ENCODE data around the gene TRAPPC14.

Gene TRAPPC14

DNA sequence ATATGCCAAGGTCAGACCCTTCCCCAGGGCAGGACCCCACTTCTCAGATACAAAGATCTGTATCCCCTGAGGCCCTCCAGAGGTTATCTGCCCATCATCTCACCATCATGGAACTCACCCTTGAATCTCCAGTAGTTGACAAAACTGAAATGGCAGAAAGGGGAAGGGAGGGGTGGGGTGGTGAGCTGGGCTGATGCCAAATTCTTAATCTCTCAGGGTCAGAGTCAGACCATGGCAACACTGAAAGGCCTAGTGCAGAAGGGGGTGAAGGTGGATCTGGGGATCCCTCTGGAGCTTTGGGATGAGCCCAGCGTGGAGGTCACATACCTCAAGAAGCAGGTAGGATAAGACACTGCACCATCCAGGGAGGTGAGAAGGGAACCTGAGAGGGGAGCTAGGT lies 36.0 kb downstream of the TRAPPC14 start:
- DNase-seq: no peak

DNA sequence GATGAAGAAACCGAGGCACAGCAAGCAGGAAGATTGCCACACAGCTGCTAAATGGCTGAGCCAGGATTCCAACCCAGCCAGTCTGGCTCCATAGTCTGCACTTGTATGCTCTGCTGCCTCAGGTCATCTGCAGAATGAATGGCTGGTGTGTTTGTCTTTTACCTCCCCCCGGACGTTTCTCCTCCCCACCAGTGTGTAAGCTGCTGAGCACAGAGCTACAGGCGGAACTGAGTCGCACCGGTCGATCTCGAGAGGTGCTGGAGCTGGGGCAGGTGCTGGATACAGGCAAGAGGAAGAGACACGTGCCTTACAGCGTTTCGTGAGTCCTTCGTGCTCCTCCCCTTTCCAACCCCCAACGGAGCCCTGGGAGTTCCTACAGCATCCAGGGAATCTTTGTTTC lies 36.5 kb downstream of the TRAPPC14 start:
- DNase-seq: peak; percentile 92

DNA sequence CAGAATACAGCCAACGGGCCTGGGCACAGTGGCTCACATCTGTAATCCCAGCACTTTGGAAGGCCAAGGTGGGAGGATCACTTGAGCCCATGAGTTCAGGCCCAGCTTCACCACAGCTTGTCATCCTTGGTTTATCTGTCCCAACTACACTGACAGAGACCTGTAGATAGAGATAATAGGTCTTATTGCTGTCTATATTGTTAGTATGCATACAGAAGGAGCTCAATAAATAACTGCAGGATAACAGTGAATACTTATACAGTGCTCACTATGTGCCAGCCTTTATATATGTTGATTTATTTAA lies 37.8 kb downstream of the TRAPPC14 start:
- DNase-seq: no peak

DNA sequence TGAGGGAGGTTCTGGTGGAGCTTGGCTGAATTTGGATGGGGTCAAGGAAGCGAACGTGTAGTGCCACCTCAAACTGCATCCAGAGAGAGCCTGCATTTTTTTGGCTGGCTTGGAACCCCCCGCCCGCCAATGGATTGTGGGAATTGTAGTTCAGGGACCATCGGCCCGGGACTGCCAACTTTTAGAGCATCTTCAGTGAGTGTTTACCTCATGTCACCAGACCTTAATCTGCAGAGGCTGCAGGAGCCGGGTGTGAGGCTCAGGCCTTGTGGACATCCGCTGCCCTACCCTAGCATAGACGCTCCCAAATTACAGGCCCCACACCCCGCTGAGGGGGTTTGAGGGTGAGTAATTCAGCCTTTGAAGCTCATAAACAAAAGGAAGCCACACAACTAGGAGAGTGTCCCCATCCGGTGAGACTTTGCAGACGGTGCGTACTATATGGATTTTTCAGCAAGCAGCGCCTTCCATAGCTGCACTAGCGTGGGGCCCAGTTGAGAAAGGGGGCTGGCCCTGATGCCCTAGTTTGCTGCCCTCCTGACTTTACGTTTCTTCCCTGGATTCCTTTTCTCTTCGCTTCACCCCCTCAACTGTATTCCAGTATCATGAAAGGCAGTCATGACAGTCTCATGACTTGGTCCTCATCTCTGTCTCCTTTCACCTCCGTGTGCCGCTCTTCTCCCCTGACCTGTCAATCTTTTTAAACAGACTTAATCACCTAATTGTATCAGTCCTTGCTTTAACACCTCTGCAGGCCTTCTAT lies 38.4 kb downstream of the TRAPPC14 start:
- peak; percentile 60 for DNase-seq

DNA sequence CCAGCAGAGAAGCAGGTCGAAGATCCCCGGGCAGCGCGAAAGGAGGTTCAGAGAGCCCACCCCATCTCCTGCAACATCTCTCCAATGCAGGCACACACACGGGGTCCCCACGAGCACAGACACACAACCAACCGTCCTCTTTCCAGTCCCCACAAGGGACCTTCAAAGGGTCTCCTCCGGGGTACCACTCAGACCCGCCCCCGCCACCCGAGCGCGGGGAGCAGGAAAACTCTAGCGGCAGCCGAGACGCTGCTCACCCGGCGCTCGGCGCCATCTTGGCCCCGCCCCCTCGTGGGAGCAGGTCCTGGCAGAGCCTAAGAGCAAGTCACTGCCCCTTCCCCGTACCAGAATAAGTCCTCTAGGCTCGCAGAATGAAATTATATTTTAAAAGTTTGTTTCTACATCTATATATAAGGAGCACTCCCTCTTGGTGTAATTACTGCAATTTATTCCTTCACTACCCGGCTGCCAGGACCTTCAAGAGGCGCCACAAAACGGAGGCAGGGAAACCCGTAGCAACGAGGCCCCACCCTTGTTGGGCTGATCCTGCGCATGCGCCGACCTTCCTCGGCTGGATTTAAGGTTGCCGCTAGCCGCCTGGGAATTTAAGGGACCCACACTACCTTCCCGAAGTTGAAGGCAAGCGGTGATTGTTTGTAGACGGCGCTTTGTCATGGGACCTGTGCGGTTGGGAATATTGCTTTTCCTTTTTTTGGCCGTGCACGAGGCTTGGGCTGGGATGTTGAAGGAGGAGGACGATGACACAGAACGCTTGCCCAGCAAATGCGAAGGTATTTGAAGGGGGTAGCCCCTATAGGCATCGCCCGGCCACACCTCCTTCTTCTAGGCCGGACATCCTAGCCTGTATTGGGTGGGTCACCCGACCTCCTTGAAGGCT lies 39.2 kb downstream of the TRAPPC14 start, which contains the start of the genes CNPY4 and TAF6:
Gene CNPY4, plus strand, starts transcription at position 563 of the 898 bp plus-strand sequence. Its CDS starts 111 bp downstream, at position 674.
Gene TAF6, minus strand, starts transcription at position 287 of the 898 bp plus-strand sequence. CDS start 5,149 bp downstream, outside the sequence.
- DNase-seq: peak; percentile 97

DNA sequence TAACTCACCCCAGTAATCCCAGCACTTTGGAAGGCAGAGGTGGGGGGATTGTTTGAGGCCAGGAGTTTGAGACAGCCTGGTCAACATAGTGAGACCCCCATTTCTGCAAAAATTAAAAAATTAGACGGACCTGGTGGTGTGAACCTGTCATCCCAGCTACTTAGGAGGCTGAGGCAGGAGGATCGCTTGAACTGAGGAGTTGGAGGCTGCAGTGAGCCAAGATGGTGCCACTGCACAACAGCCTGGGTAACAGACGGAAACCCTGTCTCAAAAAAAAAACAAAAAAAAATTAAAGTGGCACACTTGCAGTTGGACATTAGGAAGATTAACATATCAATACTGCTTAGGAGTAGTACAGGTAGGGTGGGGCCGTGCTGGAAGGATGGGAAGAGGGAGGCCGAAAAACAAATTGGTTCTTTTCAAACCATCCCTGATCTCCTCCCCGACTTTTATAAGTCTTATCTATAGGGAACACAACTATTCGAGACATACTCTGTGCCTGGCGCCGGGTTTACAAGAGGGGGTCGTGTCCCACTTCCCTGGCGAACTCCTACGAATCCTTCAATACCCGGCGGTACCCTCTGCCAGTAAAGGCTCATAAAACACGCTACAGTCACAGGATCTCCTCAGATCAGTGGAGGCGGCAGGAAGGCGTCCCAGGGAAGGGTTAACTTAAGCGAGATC lies 40.0 kb downstream of the TRAPPC14 start:
- no peak for DNase-seq

DNA sequence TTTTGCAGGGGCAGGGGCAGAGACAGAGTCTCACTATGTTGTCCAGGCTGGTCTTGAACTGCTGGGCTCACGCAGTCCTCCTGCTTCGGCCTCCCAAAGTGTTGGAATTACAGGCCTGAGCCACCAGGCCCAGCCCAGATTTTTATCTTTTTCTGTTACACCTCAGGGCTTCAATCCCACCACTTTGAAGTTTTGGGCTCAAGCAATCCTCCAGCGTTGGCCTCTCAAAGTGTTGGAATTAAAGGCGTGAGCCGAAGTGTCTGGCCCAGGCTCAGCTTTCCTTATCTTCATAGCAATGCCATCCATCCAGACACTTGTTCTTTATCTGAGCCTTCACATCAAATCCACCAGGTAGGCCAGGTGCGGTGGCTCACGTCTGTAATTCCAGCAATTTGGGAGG lies 43.5 kb downstream of the TRAPPC14 start:
- no peak for DNase-seq

DNA sequence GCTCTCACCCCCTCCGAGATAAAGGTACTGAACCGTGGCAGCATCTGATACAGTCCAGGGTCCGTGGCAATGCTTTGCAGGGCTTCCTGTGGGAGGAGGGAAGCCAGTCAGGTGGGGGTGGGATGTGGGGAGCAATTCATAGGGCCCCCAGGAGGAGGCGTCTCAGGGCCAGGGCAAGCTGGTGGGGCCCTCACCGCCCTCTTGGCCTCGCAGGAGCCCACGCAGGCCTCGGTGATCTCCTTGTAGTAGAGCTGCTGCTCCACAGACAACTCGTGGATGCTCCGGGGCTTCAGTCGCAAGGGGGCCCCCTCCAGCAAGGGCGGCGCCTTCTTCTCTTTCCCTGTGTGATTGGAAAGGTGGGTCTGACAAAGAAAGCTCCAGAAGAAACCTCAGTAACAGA lies 46.6 kb downstream of the TRAPPC14 start:
- DNase-seq: no peak

DNA sequence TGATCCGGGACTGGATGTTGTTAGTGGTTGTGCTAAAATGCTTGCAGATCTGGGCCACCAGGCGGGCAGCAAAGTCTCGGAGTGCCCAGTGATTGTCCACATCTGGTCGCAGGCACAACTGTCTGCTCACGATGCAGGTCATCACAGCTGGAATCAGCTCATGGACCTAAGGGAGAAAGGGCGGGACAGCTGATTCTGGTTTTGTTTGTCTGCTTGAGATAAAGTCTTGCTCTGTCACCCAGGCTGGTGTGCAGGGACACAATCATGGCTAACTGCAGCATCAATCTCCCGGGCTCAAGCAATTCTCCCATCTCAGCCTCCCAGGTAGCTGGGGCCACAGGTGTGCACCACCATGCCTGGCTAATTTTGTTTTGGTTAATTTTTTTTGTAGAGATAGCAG lies 47.4 kb downstream of the TRAPPC14 start:
- no peak for DNase-seq

DNA sequence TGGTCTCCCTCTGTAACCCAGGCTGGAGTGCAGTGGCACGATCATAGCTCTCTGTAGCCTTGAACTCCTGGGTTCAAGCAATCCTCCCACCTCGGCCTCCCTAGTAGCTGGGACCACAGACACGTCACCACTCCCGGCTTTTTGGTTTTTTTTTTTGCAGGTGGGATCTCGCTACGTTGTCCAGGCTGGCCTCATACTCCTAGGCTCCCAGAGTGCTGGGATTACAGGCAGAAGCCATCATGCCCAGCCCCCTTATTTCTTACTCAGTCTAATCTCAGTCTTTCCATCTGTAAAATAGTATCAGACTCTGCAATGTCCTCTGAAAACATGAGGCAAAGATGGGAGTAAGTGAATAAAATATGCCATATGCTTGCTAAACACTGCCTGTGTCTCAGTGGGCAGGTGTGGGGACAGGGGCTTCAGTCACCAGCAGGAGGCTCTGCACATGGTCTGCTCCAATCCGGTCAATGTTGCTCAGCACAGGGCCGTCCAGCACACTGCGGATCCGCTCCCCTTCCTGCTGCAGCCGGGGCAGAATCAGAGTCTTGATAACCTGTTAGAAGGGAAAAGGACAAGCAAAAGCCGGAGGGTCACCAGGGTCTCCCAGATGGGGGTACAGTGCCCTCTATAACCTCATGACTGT lies 48.9 kb downstream of the TRAPPC14 start:
- DNase-seq: no peak

DNA sequence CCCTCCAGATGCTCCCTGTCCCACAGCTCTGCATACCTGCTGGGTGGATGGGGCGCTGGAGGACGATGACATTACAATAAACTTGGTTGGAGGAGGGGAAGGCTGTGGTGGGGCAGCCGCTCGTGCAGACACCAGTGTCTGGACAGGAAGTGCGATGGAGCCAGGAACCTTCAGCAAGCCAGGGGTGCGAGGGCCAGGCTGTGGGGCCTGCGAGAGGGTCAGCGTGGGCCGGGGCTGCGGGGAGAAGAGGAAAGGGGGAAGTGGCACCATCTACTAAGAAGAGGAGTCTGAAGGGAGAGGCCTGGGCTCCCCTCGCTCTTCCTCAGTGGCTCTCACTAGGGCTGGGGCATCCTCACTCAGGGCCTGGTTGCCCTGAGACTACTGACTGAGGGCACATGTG lies 50.6 kb downstream of the TRAPPC14 start:
- no peak for DNase-seq

DNA sequence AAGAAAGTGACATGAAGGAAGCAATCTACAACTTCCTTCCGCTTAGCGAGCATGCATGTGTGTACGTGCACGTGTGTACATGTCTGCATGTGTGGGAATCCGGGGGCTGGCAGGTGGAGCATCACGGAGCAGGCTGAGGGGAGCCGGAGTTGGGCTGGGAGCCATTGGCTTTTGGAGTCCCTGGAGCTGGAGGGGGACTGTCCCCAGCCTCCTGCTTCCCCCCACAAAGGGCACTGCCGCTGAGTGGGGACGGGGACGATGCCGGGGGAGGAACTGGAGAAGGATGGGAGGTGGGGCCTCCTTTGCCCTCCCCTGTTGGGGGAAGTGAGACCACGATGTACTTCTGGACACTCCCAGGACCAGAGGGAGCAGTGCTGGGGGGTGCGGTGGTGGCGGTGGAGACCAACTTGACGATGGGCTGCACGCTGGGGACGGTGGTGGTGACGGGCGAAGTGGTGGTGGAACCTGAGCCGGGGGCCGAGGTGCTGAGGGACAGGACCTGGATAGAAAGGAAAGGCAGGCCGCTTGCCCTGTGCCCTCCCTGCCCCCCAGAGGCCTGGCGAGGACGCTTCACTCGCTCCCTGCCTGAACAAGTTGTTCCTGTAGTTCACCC lies 51.3 kb downstream of the TRAPPC14 start:
- no peak for DNase-seq

DNA sequence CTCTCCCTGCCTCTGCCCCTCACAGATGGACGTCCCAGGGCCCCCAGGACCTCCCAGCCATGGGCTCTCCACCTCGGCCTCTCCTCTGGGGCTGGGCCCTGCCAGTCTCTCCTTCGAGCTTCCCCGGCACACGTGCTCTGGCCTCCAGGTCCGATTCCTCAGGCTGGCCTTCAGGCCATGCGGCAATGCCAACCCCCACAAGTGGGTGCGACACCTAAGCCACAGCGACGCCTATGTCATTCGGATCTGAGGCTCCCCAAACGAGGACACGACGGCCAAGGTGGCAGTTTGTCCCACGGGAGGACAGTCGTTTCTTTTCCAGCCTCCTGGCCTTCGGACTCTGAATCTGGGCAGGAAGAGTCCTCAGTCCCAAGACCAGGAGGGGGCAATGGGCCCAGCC lies 51.9 kb downstream of the TRAPPC14 start:
- DNase-seq: no peak

DNA sequence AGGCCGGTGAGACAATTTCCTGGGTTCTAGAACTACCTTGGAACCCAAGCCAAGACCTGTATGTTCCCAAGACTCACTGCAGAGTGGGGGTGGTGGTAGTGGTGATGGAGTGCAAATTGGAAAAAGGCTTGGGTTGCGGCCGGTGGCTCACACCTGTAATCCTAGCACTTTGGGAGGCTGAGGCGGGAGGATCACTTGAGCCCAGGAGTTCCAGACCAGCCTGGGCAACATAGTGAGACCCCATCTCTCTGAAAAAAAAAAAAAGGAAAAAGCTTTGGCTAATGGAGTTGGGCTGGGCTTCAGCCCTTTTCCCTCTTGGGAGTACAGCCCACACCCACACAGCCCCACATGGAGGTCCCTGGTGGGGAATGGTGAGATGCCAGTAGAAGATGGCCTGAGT lies 53.0 kb downstream of the TRAPPC14 start:
- no peak for DNase-seq

Data from NCI-H1092 treated with DMSO at 0.1 percent for 48 hours (cell line).